HepG2 (cell line): ENCODE data around the gene NAPB. TPM values are rescaled to one million over a fixed set of nuclear protein-coding genes. Genes with fewer than 3 reads are reported as not detected.

Source experiments
- CBX1 ChIP-seq: IDR thresholded peaks from one replicate; pipeline ENCODE4 v1.6.1; 2016; ENCODE audit warnings: antibody characterized with exemption, low read depth
- E2F2 ChIP-seq: sonication (generic); formaldehyde crosslinking; IDR thresholded peaks from 2 replicates; pipeline ENCODE4 v1.4.0; 2020; ENCODE audit warnings: missing genetic modification reagents, borderline replicate concordance
- FOXA1 ChIP-seq, 2 experiments: fragments of 450-650 bp in 1 of 2; sonication (generic) in 1 of 2; formaldehyde crosslinking in 1 of 2; IDR thresholded peaks; 2 replicates each; pipeline versions ENCODE4 v1.4.0 to v1.6.1; 2016 to 2020; ENCODE audit warnings: missing genetic modification reagents in 1 of 2
- KLF9 ChIP-seq: IDR thresholded peaks from 2 replicates; pipeline ENCODE4 v1.6.1; 2016; ENCODE audit warnings: low read depth
- NCOA2 ChIP-seq: sonication (generic); formaldehyde crosslinking; IDR thresholded peaks from 2 replicates; pipeline ENCODE4 v1.8.0; 2022; ENCODE audit warnings: inconsistent platforms
- NCOR1 ChIP-seq: fragments of 200-600 bp; sonication (generic); IDR thresholded peaks from 2 replicates; pipeline ENCODE4 v1.7.0; 2017; ENCODE audit warnings: antibody characterized with exemption, low read length, borderline replicate concordance
- PAF1 ChIP-seq: IDR thresholded peaks from 2 replicates; pipeline ENCODE4 v1.6.1; 2016; ENCODE audit warnings: missing genetic modification reagents, missing compliant biosample characterization
- RELA ChIP-seq: sonication (generic); formaldehyde crosslinking; IDR thresholded peaks from 2 replicates; pipeline ENCODE4 v1.4.0; 2020; ENCODE audit warnings: missing genetic modification reagents
- SMAD9 ChIP-seq: sonication (generic); formaldehyde crosslinking; IDR thresholded peaks from 2 replicates; pipeline ENCODE4 v1.5.1; 2020; ENCODE audit warnings: mild to moderate bottlenecking, missing genetic modification reagents
- SMARCC2 ChIP-seq: fragments of 450-650 bp; IDR thresholded peaks from 2 replicates; pipeline ENCODE4 v1.6.1; 2017; ENCODE audit warnings: antibody characterized with exemption, mild to moderate bottlenecking
- STAG1 ChIP-seq: sonication (generic); formaldehyde crosslinking; IDR thresholded peaks from 2 replicates; pipeline ENCODE4 v1.4.0; 2020; ENCODE audit warnings: missing genetic modification reagents
- TEAD3 ChIP-seq: optimal IDR thresholded peaks from 2 replicates; pipeline ENCODE3; 2016; ENCODE audit warnings: borderline replicate concordance
- TRAFD1 ChIP-seq: sonication (generic); formaldehyde crosslinking; IDR thresholded peaks from 2 replicates; pipeline ENCODE4 v1.5.1; 2020; ENCODE audit warnings: missing genetic modification reagents, mild to moderate bottlenecking, borderline replicate concordance
- ZBTB38 ChIP-seq: sonication (generic); formaldehyde crosslinking; IDR thresholded peaks from 2 replicates; pipeline ENCODE4 v1.5.1; 2020; ENCODE audit warnings: mild to moderate bottlenecking, missing genetic modification reagents
- ZNF101 ChIP-seq: sonication (generic); formaldehyde crosslinking; IDR thresholded peaks from 2 replicates; pipeline ENCODE4 v1.4.0; 2020; ENCODE audit warnings: mild to moderate bottlenecking, low read depth, missing genetic modification reagents, borderline replicate concordance
- ZNF24 ChIP-seq: fragments of 450-650 bp; IDR thresholded peaks from 2 replicates; pipeline ENCODE4 v1.6.1; 2017; ENCODE audit warnings: antibody characterized with exemption, mild to moderate bottlenecking
- ZNF557 ChIP-seq: sonication (generic); formaldehyde crosslinking; IDR thresholded peaks from 2 replicates; pipeline ENCODE4 v1.4.0; 2020; ENCODE audit warnings: missing genetic modification reagents
- ZNF619 ChIP-seq: sonication (generic); formaldehyde crosslinking; IDR thresholded peaks from 2 replicates; pipeline ENCODE4 v1.4.0; 2020; ENCODE audit warnings: mild to moderate bottlenecking, missing genetic modification reagents
- ZNF747 ChIP-seq: sonication (generic); formaldehyde crosslinking; IDR thresholded peaks from 2 replicates; pipeline ENCODE4 v1.8.1; 2023; ENCODE audit warnings: missing genetic modification reagents, mild to moderate bottlenecking, borderline replicate concordance
- ZNF883 ChIP-seq: sonication (generic); formaldehyde crosslinking; IDR thresholded peaks from 2 replicates; pipeline ENCODE4 v1.5.1; 2020; ENCODE audit warnings: mild to moderate bottlenecking, missing genetic modification reagents; ENCODE audit errors: not compliant biosample characterization
- ZSCAN21 ChIP-seq: sonication (generic); formaldehyde crosslinking; IDR thresholded peaks from 2 replicates; pipeline ENCODE4 v1.8.0; 2022; ENCODE audit warnings: mild to moderate bottlenecking, missing genetic modification reagents, moderate library complexity, borderline replicate concordance
- polyA plus RNA-seq, 8 experiments: library from polyadenylated mRNA; depleted of rRNA in 3 of 8; stranded (reverse) in 7 of 8; unstranded in 1 of 8; fragments of >200 nt; fragmentation: Illumina TruSeq in 4 of 8; extraction: Trizol in 4 of 8; gene quantifications; 2 replicates each; pipeline versions ENCODE4 v1.2.1 to v1.2.3, GENCODE V29; 2011 to 2016; ENCODE audit warnings: low read depth in 4 of 8, missing spikeins in 1 of 8, mixed read lengths in 1 of 8; ENCODE audit not compliant: insufficient read depth in 1 of 8
- total RNA-seq, 5 experiments: library from RNA; depleted of rRNA; stranded (reverse); fragments of >200 nt; fragmentation: Illumina TruSeq; extraction: Trizol; gene quantifications; 2 replicates each; pipeline ENCODE4 v1.2.3, GENCODE V29; 2016; ENCODE audit warnings: low read depth in 1 of 5
- TF ChIP-seq, protein P1 (sequence below): sonication (generic); formaldehyde crosslinking; IDR thresholded peaks from 2 replicates; pipeline ENCODE4 v1.5.0; 2020; ENCODE audit warnings: missing genetic modification reagents, mild to moderate bottlenecking, borderline replicate concordance
- TF ChIP-seq, protein P2 (sequence below): sonication (generic); formaldehyde crosslinking; IDR thresholded peaks from 2 replicates; pipeline ENCODE4 v1.5.0; 2020; ENCODE audit warnings: mild to moderate bottlenecking, missing genetic modification reagents, moderate library complexity
- TF ChIP-seq, protein P3 (sequence below): sonication (generic); formaldehyde crosslinking; IDR thresholded peaks from 2 replicates; pipeline ENCODE4 v1.4.0; 2020; ENCODE audit warnings: missing genetic modification reagents

NAPB gene
- total and polyA plus RNA-seq, 2 of the 13 experiments (the other 11 are each of a cell fraction or from before 2014, with no cell fraction given) = 15.2 to 16.1 TPM

DNA sequence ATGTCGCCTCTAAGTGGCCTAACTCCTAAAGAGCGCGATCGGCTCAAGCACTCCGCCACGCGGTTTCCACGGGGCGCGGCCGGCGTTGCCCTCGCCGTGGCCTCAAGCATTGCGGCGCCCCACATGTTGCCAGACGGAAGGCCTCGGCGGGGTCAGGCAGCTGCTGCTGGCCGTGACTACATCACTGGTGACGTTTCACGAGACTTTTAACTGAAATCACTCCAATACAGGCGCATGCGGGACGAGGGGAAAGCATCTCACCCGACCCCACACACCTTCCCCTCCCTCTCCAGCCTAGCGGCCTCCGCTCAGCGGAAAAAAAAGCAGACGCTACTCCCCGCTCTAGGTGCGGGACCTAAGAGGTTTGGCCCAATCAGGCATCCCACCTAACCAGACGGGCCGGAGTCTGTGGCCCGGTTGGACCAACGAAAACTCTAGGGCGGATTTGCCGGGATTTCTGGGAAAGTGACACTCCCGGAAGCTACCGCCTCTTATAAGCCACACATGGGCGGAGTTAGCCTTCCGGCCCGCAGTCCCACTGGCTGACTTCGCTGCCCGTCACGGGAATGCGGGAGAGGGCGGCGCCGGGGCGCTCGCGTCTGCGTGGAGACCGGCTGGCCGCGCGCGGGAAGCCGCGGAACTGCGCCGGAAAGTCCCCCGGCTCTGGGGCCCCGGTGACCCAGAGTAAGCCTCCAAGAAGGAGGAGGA is 70.9 kb downstream of the NAPB start, which contains the start of gene NXT1 (continued):
- TF ChIP-seq ZNF557 (0 out of 2 replicates have a peak, but pooled peaks have one; percentile 16), ZNF883 (peak; percentile 87), TRAFD1 (CRISPR knock-in tag) (peak; percentile 98; the same call in 1 of the 2 replicates), ZSCAN21 (CRISPR knock-in tag) (no peak), TEAD3 (CRISPR knock-in tag) (peak; percentile 48), NCOA2 (CRISPR knock-in tag) (no peak; the same call in 1 of the 2 replicates), ZNF24 (no peak), E2F2 (CRISPR knock-in tag) (no peak; the same call in 1 of the 2 replicates), CBX1 (peak; percentile 67), ZNF747 (CRISPR knock-in tag) (no peak), ZBTB38 (CRISPR knock-in tag) (peak; percentile 77; the same call in 1 of the 2 replicates), FOXA1 (IDR thresholded peaks at IDR 0.05) (no peak), FOXA1 (CRISPR knock-in tag; IDR thresholded peaks at IDR 0.05) (peak; percentile 9; the same call in 1 of the 2 replicates), NCOR1 (peak; percentile 51; the same call in 1 of the 2 replicates), ZNF619 (CRISPR knock-in tag) (peak; percentile 86; the same call in 1 of the 2 replicates), SMAD9 (peak; percentile 86; the same call in 1 of the 2 replicates), SMARCC2 (no peak), KLF9 (CRISPR knock-in tag) (0 out of 2 replicates have a peak, but pooled peaks have one; percentile 21), ZNF101 (no peak), PAF1 (no peak), RELA (CRISPR knock-in tag) (peak; percentile 59), STAG1 (CRISPR knock-in tag) (no peak)
- TF ChIP-seq, protein P1, sequence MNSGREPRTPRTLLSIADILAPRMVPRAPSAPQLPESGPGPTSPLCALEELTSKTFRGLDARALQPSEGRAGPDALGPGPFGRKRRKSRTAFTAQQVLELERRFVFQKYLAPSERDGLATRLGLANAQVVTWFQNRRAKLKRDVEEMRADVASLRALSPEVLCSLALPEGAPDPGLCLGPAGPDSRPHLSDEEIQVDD (CRISPR knock-in tag) = peak; percentile 63; the same call in 1 of the 2 replicates
- TF ChIP-seq, protein P2, sequence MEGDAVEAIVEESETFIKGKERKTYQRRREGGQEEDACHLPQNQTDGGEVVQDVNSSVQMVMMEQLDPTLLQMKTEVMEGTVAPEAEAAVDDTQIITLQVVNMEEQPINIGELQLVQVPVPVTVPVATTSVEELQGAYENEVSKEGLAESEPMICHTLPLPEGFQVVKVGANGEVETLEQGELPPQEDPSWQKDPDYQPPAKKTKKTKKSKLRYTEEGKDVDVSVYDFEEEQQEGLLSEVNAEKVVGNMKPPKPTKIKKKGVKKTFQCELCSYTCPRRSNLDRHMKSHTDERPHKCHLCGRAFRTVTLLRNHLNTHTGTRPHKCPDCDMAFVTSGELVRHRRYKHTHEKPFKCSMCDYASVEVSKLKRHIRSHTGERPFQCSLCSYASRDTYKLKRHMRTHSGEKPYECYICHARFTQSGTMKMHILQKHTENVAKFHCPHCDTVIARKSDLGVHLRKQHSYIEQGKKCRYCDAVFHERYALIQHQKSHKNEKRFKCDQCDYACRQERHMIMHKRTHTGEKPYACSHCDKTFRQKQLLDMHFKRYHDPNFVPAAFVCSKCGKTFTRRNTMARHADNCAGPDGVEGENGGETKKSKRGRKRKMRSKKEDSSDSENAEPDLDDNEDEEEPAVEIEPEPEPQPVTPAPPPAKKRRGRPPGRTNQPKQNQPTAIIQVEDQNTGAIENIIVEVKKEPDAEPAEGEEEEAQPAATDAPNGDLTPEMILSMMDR (CRISPR knock-in tag) = peak; percentile 45
- TF ChIP-seq, protein P3, sequence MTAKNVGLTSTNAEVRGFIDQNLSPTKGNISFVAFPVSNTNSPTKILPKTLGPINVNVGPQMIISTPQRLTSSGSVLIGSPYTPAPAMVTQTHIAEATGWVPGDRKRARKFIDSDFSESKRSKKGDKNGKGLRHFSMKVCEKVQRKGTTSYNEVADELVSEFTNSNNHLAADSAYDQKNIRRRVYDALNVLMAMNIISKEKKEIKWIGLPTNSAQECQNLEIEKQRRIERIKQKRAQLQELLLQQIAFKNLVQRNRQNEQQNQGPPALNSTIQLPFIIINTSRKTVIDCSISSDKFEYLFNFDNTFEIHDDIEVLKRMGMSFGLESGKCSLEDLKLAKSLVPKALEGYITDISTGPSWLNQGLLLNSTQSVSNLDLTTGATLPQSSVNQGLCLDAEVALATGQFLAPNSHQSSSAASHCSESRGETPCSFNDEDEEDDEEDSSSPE (CRISPR knock-in tag) = peak; percentile 90
